Suprapubic skin (tissue), 4 donors: Measurements from ENCODE around the gene GANC.

Experiments used
- CTCF ChIP-seq, 2 donors: fragments of 200-600 bp in 1 of 2; fragments of 450-650 bp in 1 of 2; sonication (generic) in 1 of 2; IDR thresholded peaks; one replicate each; pipeline ENCODE4 v1.5.1; 2016 to 2019; ENCODE audit warnings: antibody characterized with exemption in 2 of 2, mild to moderate bottlenecking in 1 of 2, moderate library complexity in 1 of 2
- POLR2A ChIP-seq, 2 donors: fragments of 450-650 bp; IDR thresholded peaks; one replicate each; pipeline ENCODE4 v1.6.1; 2017; ENCODE audit warnings: antibody characterized with exemption in 2 of 2, mild to moderate bottlenecking in 2 of 2, moderate library complexity in 2 of 2
- POLR2AphosphoS5 ChIP-seq, 3 donors: sonication (generic); formaldehyde crosslinking; IDR thresholded peaks; one replicate each; pipeline ENCODE4 v1.6.1; 2017; ENCODE audit warnings: antibody characterized with exemption in 3 of 3

- TF ChIP-seq CTCF (IDR thresholded peaks at IDR 0.05) (no peak), POLR2AphosphoS5 (IDR thresholded peaks at IDR 0.05) (no peak), POLR2A (IDR thresholded peaks at IDR 0.05) (no peak)
Measured at GRCh38 chr15:42373936-42374335, 100.9 kb downstream of the GANC start.
